ENCODE measurements around the gene VPS37B. TPM values are rescaled to one million over a fixed set of nuclear protein-coding genes. Genes with fewer than 3 reads are reported as not detected.
A peak's percentile ranks its signal among the peaks of the same experiment; 100 is the strongest.

Gene VPS37B
- total RNA-seq, 3 donors from 2014 or later, result 15.4 to 37.8 (median 34.4) TPM

DNA sequence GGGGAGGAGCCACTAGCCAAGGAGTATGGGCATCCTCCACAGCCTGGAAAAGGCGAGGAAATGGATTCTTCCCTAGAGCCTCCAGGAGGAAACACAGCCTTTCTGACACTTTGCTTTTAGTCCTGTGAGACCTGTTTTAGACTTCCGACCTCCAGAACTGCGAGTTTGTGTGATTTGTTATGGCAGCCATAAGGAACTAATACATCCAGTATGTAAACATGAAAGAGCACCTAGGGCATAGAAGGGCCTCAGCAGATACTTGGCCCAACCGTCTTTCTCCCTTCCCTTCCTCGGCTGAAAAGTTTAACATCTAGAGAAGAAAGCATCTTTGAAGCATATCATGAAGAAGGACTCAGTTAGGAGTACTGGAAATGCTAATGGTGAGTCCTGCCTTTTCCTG, 57.1 kb downstream of the VPS37B start:
- H3K4me3 ChIP-seq, result no peak overlapping the region
- no peaks in the 10 kb centered on the region for H3K36me3 ChIP-seq
- intact Hi-C loops (cut with DNase I; ENCODE audit: low total_unique reads), result no loop called here
- peak overlapping the region; percentile 53 to 96 for H3K27ac ChIP-seq
- TF ChIP-seq, protein P1, sequence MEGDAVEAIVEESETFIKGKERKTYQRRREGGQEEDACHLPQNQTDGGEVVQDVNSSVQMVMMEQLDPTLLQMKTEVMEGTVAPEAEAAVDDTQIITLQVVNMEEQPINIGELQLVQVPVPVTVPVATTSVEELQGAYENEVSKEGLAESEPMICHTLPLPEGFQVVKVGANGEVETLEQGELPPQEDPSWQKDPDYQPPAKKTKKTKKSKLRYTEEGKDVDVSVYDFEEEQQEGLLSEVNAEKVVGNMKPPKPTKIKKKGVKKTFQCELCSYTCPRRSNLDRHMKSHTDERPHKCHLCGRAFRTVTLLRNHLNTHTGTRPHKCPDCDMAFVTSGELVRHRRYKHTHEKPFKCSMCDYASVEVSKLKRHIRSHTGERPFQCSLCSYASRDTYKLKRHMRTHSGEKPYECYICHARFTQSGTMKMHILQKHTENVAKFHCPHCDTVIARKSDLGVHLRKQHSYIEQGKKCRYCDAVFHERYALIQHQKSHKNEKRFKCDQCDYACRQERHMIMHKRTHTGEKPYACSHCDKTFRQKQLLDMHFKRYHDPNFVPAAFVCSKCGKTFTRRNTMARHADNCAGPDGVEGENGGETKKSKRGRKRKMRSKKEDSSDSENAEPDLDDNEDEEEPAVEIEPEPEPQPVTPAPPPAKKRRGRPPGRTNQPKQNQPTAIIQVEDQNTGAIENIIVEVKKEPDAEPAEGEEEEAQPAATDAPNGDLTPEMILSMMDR (IDR thresholded peaks at IDR 0.05), result no peak
- TF ChIP-seq POLR2AphosphoS5 (IDR thresholded peaks at IDR 0.05) (no peak), POLR2A (IDR thresholded peaks at IDR 0.05) (no peak)
- no peaks in the 10 kb centered on the region for H3K27me3 ChIP-seq
- peaks cover 0 to 23% of the 10 kb centered on the region in 2 donors for H3K4me1 ChIP-seq
- no peaks in the 10 kb centered on the region for H3K9me3 ChIP-seq
- no peak for DNase-seq (ENCODE audit: low spot score in 2 of 2)

DNA sequence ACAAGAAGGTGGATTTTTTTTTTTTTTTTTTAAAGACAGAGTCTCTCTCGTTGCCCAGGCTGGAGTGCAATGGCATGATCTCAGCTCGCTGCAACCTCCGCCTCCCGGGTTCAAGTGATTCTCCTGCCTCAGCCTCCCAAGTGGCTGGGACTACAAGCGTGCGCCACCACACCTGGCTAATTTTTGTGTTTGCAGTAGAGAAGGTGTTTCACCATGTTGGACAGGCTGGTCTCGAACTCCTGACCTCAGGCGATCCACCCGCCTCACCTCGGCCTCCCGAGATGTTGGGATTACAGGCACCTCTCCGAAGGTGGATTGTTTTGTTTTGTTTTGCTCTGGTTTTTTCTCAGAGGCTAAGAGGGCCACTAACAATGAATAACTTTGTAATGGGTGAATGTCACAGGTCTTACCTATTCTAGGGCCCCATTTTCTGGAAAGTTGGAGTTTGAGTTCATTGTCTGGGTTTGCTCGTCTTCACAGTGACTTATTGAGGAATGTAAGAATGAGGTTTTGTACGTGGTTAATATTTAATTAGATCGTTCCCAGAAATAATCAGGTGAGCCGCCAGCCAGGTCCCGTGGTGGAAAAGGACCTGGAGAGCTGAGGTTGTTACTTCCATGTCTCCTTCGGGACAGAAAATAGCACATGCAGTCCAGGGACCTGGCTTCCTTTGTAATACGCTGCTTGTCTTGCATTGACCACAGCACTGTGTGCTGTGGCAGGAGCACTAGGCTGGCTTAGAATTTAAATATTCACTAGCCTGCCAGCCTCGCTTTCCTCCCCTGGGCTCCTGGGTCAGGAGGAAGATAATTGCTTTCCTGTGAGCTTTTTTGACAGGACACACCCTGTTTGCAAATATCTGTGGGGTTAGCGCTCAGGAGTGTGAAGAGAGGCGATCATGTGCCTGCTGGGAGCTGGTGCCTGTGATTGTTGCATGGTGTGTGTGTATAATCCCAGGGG, 58.3 kb downstream of the VPS37B start:
- no peaks in the 10 kb centered on the region for H3K36me3 ChIP-seq
- DNase-seq (ENCODE audit: low spot score in 2 of 2), result no peak
- TF ChIP-seq, protein P1 (IDR thresholded peaks at IDR 0.05), result no peak
- intact Hi-C loops (cut with DNase I; ENCODE audit: low total_unique reads), result no loop called here
- H3K9me3 ChIP-seq, result no peaks in the 10 kb centered on the region
- peak overlapping the region; percentile 53 to 96 for H3K27ac ChIP-seq
- H3K27me3 ChIP-seq, result no peaks in the 10 kb centered on the region
- peak overlapping the region in 1 of 3 donors; percentile 81 for H3K4me3 ChIP-seq
- peaks cover 0 to 17% of the 10 kb centered on the region in 2 donors for H3K4me1 ChIP-seq

DNA sequence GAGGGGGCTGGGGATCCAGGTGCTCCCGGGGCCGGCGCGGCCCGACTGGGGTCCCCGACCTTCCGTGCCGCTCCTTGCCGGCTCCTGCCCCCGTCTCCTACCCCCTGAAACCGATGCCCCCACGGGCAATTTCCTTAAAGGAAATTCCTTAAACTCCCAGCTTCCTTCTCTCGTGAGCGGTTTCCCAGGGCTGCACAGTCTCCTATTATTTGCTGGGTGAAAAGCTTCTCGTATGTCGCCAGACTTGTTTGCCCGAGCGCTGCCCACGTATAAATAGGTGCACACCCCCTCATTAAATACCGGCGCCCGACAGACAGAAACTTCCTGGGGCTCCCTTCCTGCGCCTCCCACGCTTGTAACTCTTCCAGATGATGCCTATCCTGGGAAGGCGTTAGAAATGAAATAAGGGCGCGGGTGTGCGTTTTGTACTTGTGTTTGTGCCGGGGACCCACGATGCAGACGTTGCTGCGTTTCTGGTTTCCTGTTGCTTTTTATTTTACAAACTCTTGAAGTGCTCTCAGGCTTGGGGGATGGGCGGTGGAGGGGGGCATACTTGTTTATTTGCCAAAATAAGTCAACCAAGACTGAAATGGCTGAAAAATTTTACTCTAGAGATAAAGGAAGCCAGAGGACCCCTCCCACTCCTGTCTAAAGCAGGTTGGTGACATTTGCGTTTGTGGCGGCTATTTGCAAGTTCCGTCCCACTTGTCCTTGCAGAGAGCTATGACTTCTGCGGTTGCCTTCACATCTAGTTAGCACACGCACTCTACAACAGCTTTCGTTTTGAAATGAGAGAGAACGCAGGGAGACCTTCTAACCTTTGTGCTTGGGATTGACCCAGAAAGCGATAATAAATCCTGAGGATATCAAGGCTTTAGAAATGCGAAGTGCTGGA, 59.6 kb downstream of the VPS37B start:
- no peak for TF ChIP-seq POLR2A (IDR thresholded peaks at IDR 0.05)
- TF ChIP-seq POLR2AphosphoS5 (IDR thresholded peaks at IDR 0.05), result peak in 2 of 3 donors; percentile 11 to 35
- TF ChIP-seq, protein P1 (IDR thresholded peaks at IDR 0.05), result no peak

DNA sequence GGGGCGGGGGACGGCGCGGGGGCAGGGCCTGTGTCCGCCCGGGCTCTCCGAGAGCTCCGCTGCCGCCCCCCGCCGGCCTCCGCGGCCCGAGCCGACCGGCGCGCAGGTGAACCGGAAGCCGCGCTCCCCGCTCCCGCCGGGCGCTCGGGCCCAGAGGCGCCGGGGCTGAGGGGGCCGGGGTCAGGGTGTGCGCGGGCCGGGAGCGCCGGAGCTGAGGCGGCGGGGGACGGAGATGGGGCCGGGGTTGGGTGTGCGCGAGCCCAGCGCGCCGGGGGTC, 60.2 kb downstream of the VPS37B start:
- Histone ChIP-seq H3K4me1 (peaks cover 0 to 8% of the 10 kb centered on the region in 2 donors), H3K27ac (peak overlapping the region; percentile 93 to 96), H3K4me3 (peak overlapping the region; percentile 61 to 92 (median 81)), H3K27me3 (no peaks in the 10 kb centered on the region), H3K9me3 (no peaks in the 10 kb centered on the region), H3K36me3 (no peaks in the 10 kb centered on the region)
- intact Hi-C loops (cut with DNase I; ENCODE audit: low total_unique reads), result no loop called here
- DNase-seq (ENCODE audit: low spot score in 2 of 2), result no peak
- TF ChIP-seq, protein P1 (IDR thresholded peaks at IDR 0.05), result no peak
- TF ChIP-seq POLR2A (IDR thresholded peaks at IDR 0.05) (no peak), POLR2AphosphoS5 (IDR thresholded peaks at IDR 0.05) (no peak)

More for the DNA sequence above, 59.6 kb downstream of the VPS37B start:
- Histone ChIP-seq H3K27ac (peak overlapping the region; percentile 93 to 96), H3K27me3 (no peaks in the 10 kb centered on the region), H3K4me3 (peak overlapping the region; percentile 61 to 92 (median 81)), H3K36me3 (no peaks in the 10 kb centered on the region), H3K9me3 (no peaks in the 10 kb centered on the region), H3K4me1 (peaks cover 0 to 13% of the 10 kb centered on the region in 2 donors)
- peak in 1 of 2 donors; percentile 71 for DNase-seq (ENCODE audit: low spot score in 2 of 2)
- intact Hi-C loops (cut with DNase I; ENCODE audit: low total_unique reads), result no loop called here

All from breast epithelium (tissue), 4 donors.